Thymus (tissue), 11 donors: ENCODE data around the gene CADM2. TPM values are rescaled to one million over a fixed set of nuclear protein-coding genes. Genes with fewer than 3 reads are reported as not detected.

Source experiments
- DNase-seq, 9 donors: peaks; one replicate each; pipeline ENCODE4 v3.0.0-alpha.2; 2013; ENCODE audit warnings: low spot score in 9 of 9, low read depth in 6 of 9, missing footprints in 1 of 9
- H3K27ac ChIP-seq, 2 donors: one replicate each; pipeline ENCODE4 v1.5.1; 2013; ENCODE audit warnings: control low read depth in 1 of 2, low read depth in 1 of 2, low read length in 1 of 2, mild to moderate bottlenecking in 1 of 2, moderate library complexity in 1 of 2
- H3K27me3 ChIP-seq, 2 donors: one replicate each; pipeline ENCODE4 v1.5.1; 2013; ENCODE audit warnings: low read length in 1 of 2; ENCODE audit not compliant: control insufficient read depth in 2 of 2, insufficient read depth in 1 of 2
- H3K36me3 ChIP-seq, 2 donors: one replicate each; pipeline ENCODE4 v1.5.1; 2013; ENCODE audit warnings: low read length in 1 of 2, mild to moderate bottlenecking in 1 of 2, moderate library complexity in 1 of 2; ENCODE audit not compliant: control insufficient read depth in 2 of 2, insufficient read depth in 2 of 2
- H3K4me1 ChIP-seq, 2 donors: one replicate each; pipeline ENCODE4 v1.5.1; 2013; ENCODE audit warnings: low read length in 2 of 2; ENCODE audit not compliant: control insufficient read depth in 2 of 2, insufficient read depth in 2 of 2
- H3K4me3 ChIP-seq, 2 donors: one replicate each; pipeline ENCODE4 v1.5.1; 2013; ENCODE audit warnings: low read length in 2 of 2, control low read depth in 1 of 2, mild to moderate bottlenecking in 1 of 2
- H3K9me3 ChIP-seq, 2 donors: one replicate each; pipeline ENCODE4 v1.5.1; 2013; ENCODE audit warnings: low read length in 1 of 2, mild to moderate bottlenecking in 1 of 2; ENCODE audit not compliant: control insufficient read depth in 2 of 2, insufficient read depth in 1 of 2
- WGBS: extraction: QIAGEN DNeasy Blood & Tissue Kit; methylation state at CpG from one replicate; pipeline ENCODE4 v1.1.7; 2013; 5-methylcytosine and 5-hydroxymethylcytosine counted together
- polyA plus RNA-seq: library from polyadenylated mRNA; stranded (reverse); fragments of 200-250 nt; gene quantifications from one replicate; pipeline ENCODE4 v1.2.3, GENCODE V29; 2013
- total RNA-seq: library from RNA; stranded (reverse); fragments of 120-200 nt; gene quantifications from one replicate; pipeline ENCODE4 v1.2.4, GENCODE V29; 2013
- donor health status: healthy.

Gene CADM2
- total and polyA plus RNA-seq, 2 donors, result 0.14 to 0.66 TPM

DNA sequence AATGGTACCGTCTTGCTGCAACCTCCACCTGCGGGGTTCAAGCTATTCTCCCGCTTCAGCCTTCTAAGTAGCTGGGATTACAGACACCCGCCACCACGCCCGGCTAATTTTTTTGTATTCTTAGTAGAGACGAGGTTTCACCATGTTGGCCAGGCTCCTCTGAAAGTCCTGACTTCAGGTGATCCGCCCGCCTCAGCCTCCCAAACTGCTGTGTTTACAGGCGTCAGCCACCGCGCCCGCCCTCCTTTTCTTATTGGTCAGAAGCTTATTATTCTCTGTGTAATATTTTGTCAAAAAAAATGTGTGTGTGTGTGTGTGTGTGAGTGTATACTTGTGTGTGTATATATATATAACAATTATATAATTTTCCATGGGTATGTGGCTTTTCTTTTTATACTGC lies 425.6 kb downstream of the CADM2 start:
- Histone ChIP-seq H3K36me3 (no peaks in the 10 kb centered on the region), H3K9me3 (no peaks in the 10 kb centered on the region), H3K4me3 (no peak overlapping the region), H3K27me3 (no peaks in the 10 kb centered on the region), H3K27ac (no peak overlapping the region), H3K4me1 (no peaks in the 10 kb centered on the region)
- no peak for DNase-seq
- 97% methylated on average over 13 of the region's 13 CpGs for WGBS

DNA sequence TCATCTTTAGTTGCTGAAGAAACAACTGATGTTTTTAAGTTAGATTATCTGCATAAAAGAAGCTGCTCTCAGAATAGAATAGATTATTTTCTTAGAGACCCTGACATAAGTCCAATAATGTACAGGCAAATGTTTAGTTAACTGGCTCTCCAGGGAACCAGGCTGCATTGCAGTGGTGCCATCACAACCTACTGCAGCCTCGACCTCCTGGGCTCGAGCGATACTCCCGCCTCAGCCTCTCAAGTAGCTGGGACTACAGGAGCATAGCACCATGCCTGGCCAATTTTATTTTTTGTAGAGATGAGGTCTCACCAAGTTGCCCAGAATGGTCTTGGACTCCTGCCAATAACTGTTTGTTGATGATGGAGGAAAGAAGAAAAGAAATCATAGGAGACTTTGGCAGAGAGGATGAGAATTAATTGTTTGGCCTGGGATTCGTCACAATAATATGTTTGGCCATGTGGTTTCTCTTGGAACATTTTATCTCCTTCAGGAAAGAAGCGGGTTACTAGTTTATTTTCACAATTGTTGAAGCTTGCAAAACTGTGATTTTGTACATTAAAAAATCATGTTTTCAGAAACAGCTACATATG lies 429.2 kb downstream of the CADM2 start:
- no peak for DNase-seq
- no peak overlapping the region for H3K27ac ChIP-seq
- H3K36me3 ChIP-seq, result no peaks in the 10 kb centered on the region
- no peaks in the 10 kb centered on the region for H3K27me3 ChIP-seq
- H3K4me1 ChIP-seq, result no peaks in the 10 kb centered on the region
- H3K9me3 ChIP-seq, result no peaks in the 10 kb centered on the region
- WGBS, result 91% methylated on average over 6 of the region's 6 CpGs
- H3K4me3 ChIP-seq, result no peak overlapping the region

DNA sequence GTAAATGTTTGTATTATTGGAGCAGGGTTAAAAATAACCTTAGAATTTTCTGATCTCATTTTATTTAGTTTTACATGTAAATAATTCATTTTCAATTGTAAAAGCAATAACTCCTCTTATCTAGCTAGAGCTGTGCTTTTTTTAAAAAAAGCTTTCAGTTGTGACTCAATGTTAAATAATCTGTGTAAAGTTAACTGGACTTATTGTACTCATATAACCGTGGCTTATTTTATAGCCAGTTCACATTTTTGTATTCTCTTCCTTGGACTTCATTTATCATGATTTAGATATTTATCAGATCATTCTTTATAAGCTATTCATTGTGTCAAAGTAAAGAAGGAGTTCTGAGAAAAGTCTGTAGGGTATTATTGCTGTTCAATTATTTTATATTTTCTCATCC lies 435.6 kb downstream of the CADM2 start:
- DNase-seq, result no peak
- H3K9me3 ChIP-seq, result no peaks in the 10 kb centered on the region
- 42% methylated on average over 1 of the region's 1 CpG for WGBS
- H3K27ac ChIP-seq, result no peak overlapping the region
- H3K4me3 ChIP-seq, result no peak overlapping the region
- H3K4me1 ChIP-seq, result no peaks in the 10 kb centered on the region
- no peaks in the 10 kb centered on the region for H3K36me3 ChIP-seq
- no peaks in the 10 kb centered on the region for H3K27me3 ChIP-seq

DNA sequence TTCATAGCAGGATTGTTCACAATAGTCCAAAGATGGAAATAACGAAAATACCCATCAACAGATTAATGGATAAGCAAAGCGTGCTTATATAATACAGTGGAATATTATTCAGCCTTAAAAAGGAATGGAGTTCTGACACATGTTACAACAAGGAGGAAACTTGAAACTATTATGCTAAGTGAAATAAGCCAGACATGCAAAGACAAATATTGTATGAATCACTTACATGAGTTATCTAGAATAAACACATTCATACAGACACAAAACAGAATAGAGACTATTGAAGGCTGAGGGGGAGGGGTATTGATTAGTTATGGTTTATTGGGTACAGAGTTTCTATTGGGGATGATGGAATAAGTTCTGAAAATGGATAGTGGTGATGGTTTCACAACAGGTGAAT lies 438.6 kb downstream of the CADM2 start:
- no peak for DNase-seq
- no peaks in the 10 kb centered on the region for H3K27me3 ChIP-seq
- H3K4me3 ChIP-seq, result no peak overlapping the region
- H3K9me3 ChIP-seq, result no peaks in the 10 kb centered on the region
- no peak overlapping the region for H3K27ac ChIP-seq
- no peaks in the 10 kb centered on the region for H3K4me1 ChIP-seq
- no peaks in the 10 kb centered on the region for H3K36me3 ChIP-seq
- WGBS, result 95% methylated on average over 2 of the region's 2 CpGs

DNA sequence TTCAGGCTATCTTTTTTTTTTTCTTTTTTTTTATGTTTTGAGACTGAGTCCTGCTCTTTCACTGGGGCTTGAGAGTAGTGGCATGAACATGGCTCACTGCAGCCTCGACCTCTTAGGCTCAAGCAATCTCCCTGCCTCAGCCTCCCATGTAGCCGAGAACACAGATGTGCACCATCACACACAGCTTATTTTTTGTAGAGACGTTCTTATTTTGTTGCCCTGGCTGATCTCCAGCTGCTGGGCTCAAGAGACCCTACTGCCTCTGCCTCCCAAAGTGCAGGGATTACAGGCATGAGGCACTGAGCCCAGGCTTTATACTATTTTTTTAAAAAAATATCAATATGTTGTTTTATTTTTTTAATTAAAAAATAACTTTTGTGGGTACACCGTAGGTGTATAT lies 467.3 kb downstream of the CADM2 start:
- no peaks in the 10 kb centered on the region for H3K27me3 ChIP-seq
- H3K4me3 ChIP-seq, result no peak overlapping the region
- H3K36me3 ChIP-seq, result no peaks in the 10 kb centered on the region
- no peak overlapping the region for H3K27ac ChIP-seq
- H3K9me3 ChIP-seq, result no peaks in the 10 kb centered on the region
- H3K4me1 ChIP-seq, result no peaks in the 10 kb centered on the region
- WGBS, result 84% methylated on average over 4 of the region's 4 CpGs
- no peak for DNase-seq

DNA sequence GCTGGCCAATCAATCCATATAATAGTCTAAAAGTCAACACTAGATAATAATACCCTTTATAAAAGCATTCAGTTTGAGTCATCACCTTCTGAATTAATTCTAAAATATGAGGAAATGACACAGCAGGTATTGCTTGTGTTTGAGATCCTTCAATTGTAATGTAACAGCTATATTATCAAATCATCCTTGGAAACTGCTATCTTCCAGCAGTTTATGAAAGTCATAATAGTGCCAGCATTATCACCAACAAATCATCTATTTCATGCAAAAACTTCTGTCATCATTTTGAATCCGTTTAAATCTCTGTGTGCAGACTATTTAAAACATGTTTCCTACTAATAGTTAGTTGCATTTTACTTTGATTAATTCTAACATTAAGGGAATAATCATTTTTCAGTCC lies 468.7 kb downstream of the CADM2 start:
- no peak for DNase-seq
- no peaks in the 10 kb centered on the region for H3K36me3 ChIP-seq
- H3K27ac ChIP-seq, result no peak overlapping the region
- 81% methylated on average over 1 of the region's 1 CpG for WGBS
- no peaks in the 10 kb centered on the region for H3K4me1 ChIP-seq
- H3K4me3 ChIP-seq, result no peak overlapping the region
- no peaks in the 10 kb centered on the region for H3K9me3 ChIP-seq
- H3K27me3 ChIP-seq, result no peaks in the 10 kb centered on the region

DNA sequence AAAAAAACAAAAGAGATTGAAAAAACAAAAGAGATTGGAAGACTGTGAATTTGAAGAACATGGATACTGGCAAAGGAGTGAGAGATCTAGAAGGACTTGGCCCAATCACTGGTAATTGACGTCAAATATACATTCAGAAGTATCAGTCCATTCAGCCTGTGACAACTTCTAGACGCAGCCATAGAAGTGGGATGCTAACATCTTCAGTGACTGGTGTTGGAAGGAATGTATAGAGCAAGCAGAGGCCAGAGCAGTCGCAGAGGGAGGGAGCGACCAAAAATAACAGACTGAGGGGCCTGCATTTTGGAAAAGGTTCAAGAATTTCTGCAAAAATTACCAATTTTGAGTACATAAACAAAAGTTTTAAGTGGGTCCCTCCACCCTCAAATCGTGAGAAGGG lies 473.3 kb downstream of the CADM2 start:
- H3K27ac ChIP-seq, result no peak overlapping the region
- no peaks in the 10 kb centered on the region for H3K9me3 ChIP-seq
- H3K4me1 ChIP-seq, result no peaks in the 10 kb centered on the region
- 85% methylated on average over 5 of the region's 5 CpGs for WGBS
- H3K27me3 ChIP-seq, result no peaks in the 10 kb centered on the region
- no peak overlapping the region for H3K4me3 ChIP-seq
- H3K36me3 ChIP-seq, result no peaks in the 10 kb centered on the region
- DNase-seq, result no peak

DNA sequence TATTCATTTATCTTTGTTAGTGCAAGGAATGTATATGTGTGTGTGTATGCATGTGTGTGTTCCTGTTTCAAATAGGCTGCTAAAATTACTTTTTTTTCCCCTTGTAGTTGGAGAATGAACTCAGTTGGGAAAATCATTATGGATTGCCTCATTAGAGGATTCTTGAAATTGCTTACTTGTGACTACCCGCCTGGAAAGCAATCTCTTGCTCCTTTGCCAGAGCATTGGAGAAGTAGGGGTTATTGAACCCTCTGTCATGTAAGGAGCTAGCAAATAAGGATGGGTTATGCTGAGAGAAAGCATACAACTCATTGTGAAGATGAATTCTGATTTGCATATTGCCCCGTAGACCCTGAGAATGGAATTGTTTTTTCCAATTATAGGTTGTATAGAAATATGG lies 474.5 kb downstream of the CADM2 start:
- no peak for DNase-seq
- H3K27ac ChIP-seq, result no peak overlapping the region
- H3K9me3 ChIP-seq, result no peaks in the 10 kb centered on the region
- no peaks in the 10 kb centered on the region for H3K36me3 ChIP-seq
- H3K27me3 ChIP-seq, result no peaks in the 10 kb centered on the region
- 96% methylated on average over 2 of the region's 2 CpGs for WGBS
- no peak overlapping the region for H3K4me3 ChIP-seq
- H3K4me1 ChIP-seq, result no peaks in the 10 kb centered on the region

DNA sequence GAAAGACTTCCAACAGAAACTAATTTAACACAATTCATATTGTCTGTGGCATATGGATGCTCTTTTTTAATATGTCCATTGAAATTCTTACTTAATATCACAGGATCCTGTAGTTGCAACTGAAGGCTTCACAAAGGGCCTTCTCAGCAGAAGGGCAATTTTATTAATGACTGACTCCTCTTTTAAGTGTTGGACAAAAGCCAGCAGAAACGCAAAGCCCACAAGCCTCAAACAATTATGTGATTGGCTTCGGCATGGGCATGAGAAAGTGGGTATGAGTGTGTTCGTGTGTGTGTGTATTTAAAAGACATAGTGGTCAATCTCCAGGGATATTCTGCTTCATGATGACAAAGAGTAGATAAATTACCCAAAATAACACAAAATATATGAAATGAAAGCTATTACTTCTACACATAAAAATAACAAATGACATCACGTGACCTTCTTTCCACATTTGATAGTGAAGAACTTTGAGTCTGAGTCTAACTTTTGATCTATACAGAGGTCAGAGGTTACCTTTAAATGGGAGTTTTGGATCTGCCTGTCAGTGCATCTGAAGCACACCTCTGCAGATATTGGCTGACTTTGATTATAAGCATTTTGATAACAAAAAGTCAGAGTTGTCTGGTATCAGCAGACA lies 496.9 kb downstream of the CADM2 start:
- H3K9me3 ChIP-seq, result no peaks in the 10 kb centered on the region
- WGBS, result 92% methylated on average over 4 of the region's 4 CpGs
- H3K36me3 ChIP-seq, result no peaks in the 10 kb centered on the region
- H3K27ac ChIP-seq, result no peak overlapping the region
- no peaks in the 10 kb centered on the region for H3K27me3 ChIP-seq
- H3K4me1 ChIP-seq, result no peaks in the 10 kb centered on the region
- DNase-seq, result no peak
- H3K4me3 ChIP-seq, result no peak overlapping the region
